GM18508 (cell line): ENCODE results near the gene VSNL1.
"Not testable (repeated sequence)": the region's sequence is repeated elsewhere in the genome, so short reads cannot be mapped to it uniquely, and the experiment has no call there.

Experiments
- ATAC-seq: cut with Tn5 transposase; IDR thresholded peaks from one replicate; pipeline ENCODE4 v1.9.1; 2021; ENCODE audit warnings: moderate number of reproducible peaks; ENCODE audit not compliant: insufficient read depth, unreplicated experiment

The VSNL1 gene

GRCh38 chr2:17540813-17541530 is 476 bp downstream of the VSNL1 start:
- ATAC-seq: no peak

- no peak for ATAC-seq
These were observed 1.0 kb downstream of the VSNL1 start for GRCh38 chr2:17541531-17541950.

DNA sequence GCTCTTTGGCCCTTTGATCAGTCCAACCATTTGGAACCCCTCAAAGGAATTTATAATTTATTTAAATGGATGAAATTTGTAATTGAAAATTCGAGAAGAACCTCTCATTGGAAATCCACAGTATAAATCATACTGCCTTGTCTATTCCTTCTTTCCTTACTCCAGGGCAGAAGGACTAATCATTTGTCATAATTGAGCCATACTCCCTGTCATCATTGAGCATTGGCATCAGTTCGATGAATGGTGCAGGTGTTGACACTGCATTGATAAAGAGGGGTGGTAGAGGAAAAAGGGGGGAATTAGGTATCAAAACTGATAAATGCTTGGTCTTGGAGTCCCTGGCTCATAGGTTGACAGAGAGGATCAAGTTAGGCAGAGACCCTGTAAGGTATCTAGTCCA is 2.0 kb downstream of the VSNL1 start:
- no peak for ATAC-seq

GRCh38 chr2:17543131-17543660 is 2.7 kb downstream of the VSNL1 start:
- ATAC-seq: no peak

DNA sequence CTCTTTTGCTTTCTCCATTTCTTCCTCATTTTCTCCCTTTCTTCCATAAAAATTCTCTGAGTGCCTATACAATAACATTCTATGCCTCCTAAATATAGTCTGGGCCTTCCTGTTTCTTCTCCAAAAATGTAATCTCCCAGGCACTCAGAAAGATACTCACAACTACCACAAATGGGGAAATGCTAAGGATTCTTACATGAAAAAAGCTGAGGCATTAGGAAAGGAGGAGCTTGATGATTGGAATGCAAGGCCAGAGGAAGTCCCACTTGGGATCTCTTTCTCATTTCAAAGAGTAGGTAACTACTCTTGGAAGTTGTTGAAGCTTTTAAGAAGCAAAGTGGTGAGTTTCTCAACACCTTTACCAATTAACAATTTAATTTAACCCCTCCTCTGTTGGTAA is 3.4 kb downstream of the VSNL1 start:
- no peak for ATAC-seq

DNA sequence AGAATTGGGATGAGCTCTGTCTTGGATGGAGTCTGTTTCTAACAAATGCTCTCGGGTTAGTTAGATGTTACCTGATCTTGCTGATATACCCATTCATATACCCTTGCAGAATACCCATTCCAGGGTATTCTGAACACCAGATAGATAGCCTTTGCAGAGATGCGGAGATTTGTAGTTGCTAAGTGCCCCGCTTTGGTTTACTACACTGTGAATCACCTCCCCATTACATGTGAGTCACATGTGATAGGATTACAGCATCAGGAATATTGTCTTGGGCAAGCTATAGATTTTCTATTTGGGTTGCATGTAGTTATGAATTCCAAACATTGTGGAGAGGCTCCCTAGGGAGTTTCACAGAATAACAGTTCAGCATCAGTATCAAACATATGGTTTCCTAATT is 3.8 kb downstream of the VSNL1 start:
- ATAC-seq: no peak

GRCh38 chr2:17545680-17546613 is 5.5 kb downstream of the VSNL1 start:
- no peak for ATAC-seq

DNA sequence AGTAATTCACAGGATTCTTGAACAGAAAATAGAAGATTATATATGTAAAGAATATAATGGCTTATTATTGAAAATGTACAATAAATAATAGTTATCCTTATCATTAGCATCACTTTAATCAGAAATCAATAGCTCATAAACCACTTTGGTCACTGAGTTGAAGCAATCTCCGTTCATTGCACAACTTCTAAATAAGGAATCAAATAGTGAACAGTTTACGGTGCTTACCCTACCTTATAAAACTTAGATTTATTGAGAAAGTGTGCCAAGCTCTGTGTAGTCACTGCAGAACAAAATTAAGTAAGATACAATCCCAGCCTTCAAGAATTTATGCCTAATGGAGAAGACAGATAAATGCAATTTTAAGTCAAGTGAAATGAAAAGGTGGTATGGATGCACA is 6.7 kb downstream of the VSNL1 start:
- ATAC-seq: no peak

- no peak for ATAC-seq
These were observed 7.2 kb downstream of the VSNL1 start for GRCh38 chr2:17547737-17548136.

GRCh38 chr2:17550907-17551306 is 10.4 kb downstream of the VSNL1 start:
- ATAC-seq: no peak

- no peak for ATAC-seq
These were observed 14.7 kb downstream of the VSNL1 start for GRCh38 chr2:17555150-17555549.

DNA sequence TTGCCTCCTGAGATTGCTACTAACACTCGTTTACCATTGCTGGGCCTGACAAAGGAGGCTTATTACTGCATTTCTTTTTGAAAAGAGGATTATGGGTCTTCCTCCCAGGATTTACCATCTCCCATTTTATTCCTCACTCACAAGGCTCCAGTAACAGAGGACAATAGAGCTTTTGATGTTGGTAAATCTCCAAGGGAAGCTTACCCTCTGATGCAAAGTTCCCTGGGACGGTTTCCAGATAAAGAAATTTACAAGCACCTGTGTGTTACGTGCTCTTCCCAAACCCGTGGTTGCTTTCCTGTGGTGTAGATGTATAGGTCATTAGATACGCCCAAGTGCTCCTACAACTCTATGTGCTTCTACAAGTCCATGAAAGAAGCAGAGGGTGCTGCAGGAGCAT is 17.1 kb downstream of the VSNL1 start:
- no peak for ATAC-seq

DNA sequence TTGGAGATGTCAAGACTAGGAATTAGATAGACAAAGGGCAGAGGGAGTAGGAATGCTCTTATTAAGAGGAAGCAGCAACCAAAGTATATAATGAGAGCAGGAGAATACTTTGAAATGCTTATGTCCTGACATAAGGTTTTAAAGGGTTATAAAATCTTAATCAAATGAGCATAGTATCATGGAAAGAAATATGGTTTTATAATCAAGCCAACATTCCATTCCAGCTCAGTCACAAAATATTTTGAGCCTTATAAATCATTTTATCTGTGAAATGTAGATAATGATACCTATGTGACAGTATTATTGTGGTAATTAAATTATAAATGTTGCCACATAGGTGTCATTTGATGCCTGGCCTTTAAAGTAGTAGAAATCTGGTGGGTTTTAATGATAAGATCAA is 17.6 kb downstream of the VSNL1 start:
- ATAC-seq: no peak

GRCh38 chr2:17558878-17559277 is 18.4 kb downstream of the VSNL1 start:
- ATAC-seq: no peak

DNA sequence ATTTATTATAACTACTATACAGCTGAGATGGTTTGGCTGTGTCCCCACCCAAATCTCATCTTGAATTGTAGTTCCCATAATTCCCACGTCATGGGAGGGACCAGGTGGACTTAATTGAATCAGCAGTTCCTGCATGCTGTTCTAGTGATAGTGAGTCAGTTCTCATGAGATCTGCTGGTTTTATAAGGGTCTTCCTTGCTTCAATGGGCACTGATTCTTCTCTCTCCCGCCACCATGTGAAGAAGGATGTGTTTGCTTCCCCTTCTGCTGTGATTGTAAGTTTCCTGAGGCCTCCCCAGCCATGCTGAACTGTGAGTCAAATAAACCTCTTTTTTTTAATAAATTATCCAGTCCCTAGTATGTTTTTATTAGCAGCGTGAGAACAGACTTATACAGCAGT is 25.2 kb downstream of the VSNL1 start:
- ATAC-seq: not testable (repeated sequence)

GRCh38 chr2:17571681-17572080 is 31.2 kb downstream of the VSNL1 start:
- ATAC-seq: no peak

DNA sequence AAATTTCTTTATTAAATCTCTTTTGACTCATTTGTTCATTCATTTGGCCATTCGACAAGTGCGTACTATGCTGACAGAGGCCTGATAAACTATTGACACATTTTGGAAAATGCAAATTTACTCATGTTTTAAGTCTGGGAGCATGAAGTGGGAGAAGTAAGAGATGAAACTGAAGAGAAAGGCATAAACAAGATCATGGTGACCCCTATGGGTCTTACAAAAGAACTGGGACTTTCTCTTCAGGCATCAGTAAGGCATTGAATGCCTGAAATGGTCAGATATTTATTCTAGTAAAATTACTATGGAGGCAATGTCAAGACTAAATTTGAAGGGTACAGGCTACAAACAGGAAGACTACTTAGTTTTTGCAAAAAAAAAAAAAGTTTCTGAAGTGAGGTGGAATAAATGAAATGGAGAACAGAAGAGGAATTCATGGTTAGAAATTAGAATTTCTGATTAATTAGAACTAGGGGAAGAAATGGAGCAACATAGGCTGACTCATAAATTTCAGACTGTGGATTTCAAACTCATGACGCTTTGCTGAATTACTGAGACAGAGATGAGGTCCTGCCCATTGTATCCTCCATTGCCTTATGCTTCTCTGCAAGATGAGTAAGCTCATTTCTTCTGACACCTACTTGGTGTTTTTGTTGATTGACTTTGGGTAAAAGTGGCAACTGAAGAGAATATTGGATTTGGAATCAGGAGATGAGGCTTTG is 32.7 kb downstream of the VSNL1 start:
- no peak for ATAC-seq

- ATAC-seq: no peak
These were observed 33.3 kb downstream of the VSNL1 start for GRCh38 chr2:17573804-17574175.

DNA sequence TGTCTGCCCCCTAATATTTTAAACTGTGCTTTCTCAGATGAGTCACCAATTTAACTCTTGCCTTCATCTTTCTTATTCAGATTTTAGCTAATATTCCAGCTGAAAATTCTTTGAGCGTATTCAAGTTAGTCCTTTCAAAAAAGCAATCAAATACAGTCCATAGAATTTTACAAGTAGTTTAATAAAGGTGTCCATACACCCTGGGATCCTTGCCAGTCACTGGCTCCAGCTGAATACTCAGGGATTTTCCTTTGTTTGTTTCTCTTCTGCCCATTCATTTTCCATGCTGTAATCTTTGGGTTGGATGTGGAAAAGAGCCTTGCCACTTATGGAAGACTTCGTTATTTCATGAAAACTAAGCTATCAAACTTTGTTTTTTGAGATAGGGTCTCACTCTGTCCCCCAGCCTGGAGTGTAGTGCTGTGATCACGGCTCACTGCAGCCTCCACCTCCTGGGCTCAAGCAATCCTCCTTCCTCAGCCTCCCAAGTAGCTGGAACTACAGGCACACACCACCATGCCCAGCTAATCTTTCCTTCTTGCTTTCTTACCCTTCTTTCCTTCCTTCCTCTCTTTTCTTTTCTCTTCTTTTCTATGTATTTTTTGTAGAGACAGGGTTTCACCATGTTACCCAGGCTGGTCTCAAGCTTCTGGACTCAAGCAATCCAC is 34.0 kb downstream of the VSNL1 start:
- no peak for ATAC-seq

DNA sequence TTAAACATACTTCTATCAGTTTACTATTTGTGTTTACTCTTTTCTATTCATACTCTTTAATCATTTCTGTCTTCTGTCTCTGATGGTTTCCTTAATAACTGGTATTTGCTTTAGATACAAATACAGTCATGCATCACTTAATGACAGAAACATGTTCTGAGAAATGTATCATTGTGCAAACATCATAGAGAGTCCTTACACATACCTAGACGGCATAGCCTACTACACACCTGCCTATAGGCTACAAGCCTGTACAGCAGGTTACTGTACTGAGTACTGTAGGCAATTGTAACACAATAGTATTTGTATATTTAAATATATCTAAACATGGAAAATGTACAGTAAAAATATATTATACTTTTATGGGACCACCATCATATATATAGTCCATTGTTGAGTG is 36.3 kb downstream of the VSNL1 start:
- no peak for ATAC-seq
